CD4-positive, CD25-positive, alpha-beta regulatory T cell (primary cell): ENCODE results near the gene NCOA3. TPM values are rescaled to one million over a fixed set of nuclear protein-coding genes. Genes with fewer than 3 reads are reported as not detected.
A peak's percentile ranks its signal among the peaks of the same experiment; 100 is the strongest.

Source experiments
- ATAC-seq, 2 donors: fragments of 150-1000 bp; cut with Tn5 transposase; one replicate each; pipeline ENCODE4 v1.10.0; 2021; ENCODE audit warnings: low read depth in 2 of 2, moderate number of reproducible peaks in 2 of 2, moderate library complexity in 1 of 2
- DNase-seq, 3 donors: peaks; one replicate each; pipeline versions ENCODE4 v3.0.0 to v3.0.0-alpha.2; 2012 to 2022; ENCODE audit warnings: mixed read lengths in 1 of 3
- H3K27ac ChIP-seq: one replicate; pipeline ENCODE4 v1.7.0; 2013; ENCODE audit warnings: mild to moderate bottlenecking, low read length; ENCODE audit not compliant: insufficient read depth, poor library complexity, severe bottlenecking
- H3K27me3 ChIP-seq: one replicate; pipeline ENCODE4 v1.7.0; 2013; ENCODE audit warnings: low read length; ENCODE audit not compliant: control insufficient read depth, insufficient read depth
- H3K36me3 ChIP-seq: one replicate; pipeline ENCODE4 v1.7.0; 2013; ENCODE audit warnings: mild to moderate bottlenecking, low read length, moderate library complexity; ENCODE audit not compliant: control insufficient read depth, insufficient read depth
- H3K4me1 ChIP-seq: 2 replicates; pipeline ENCODE4 v1.7.0; 2013; ENCODE audit warnings: mild to moderate bottlenecking, low read length; ENCODE audit not compliant: insufficient read depth, control insufficient read depth, poor library complexity, severe bottlenecking
- H3K4me3 ChIP-seq: one replicate; pipeline ENCODE4 v1.7.0; 2013; ENCODE audit warnings: low read depth, mild to moderate bottlenecking, low read length, moderate library complexity
- H3K9me3 ChIP-seq, 2 experiments: 1 replicate in 1 of 2; 2 replicates in 1 of 2; pipeline ENCODE4 v1.7.0; 2013; ENCODE audit warnings: low read length in 2 of 2, mild to moderate bottlenecking in 1 of 2, moderate library complexity in 1 of 2; ENCODE audit not compliant: control insufficient read depth in 2 of 2
- H3K27ac Mint-ChIP-seq, 3 donors: one replicate each; pipeline ENCODE4 v1.8.0; 2020 to 2022; ENCODE audit warnings: mild to moderate bottlenecking in 3 of 3, mixed read lengths in 3 of 3, moderate library complexity in 2 of 3
- H3K27me3 Mint-ChIP-seq: one replicate; pipeline ENCODE4 v1.8.0; 2022; ENCODE audit warnings: mild to moderate bottlenecking, mixed read lengths
- H3K36me3 Mint-ChIP-seq: one replicate; pipeline ENCODE4 v1.8.0; 2020; ENCODE audit warnings: mixed read lengths
- H3K4me1 Mint-ChIP-seq, 4 donors: one replicate each; pipeline ENCODE4 v1.8.0; 2020 to 2022; ENCODE audit warnings: mixed read lengths in 4 of 4, mild to moderate bottlenecking in 1 of 4
- H3K4me3 Mint-ChIP-seq, 4 donors: one replicate each; pipeline ENCODE4 v1.8.0; 2020 to 2022; ENCODE audit warnings: mild to moderate bottlenecking in 4 of 4, mixed read lengths in 4 of 4, moderate library complexity in 3 of 4
- H3K9me3 Mint-ChIP-seq, 7 donors: one replicate each; pipeline ENCODE4 v1.8.0; 2020 to 2022; ENCODE audit warnings: mixed read lengths in 7 of 7, mild to moderate bottlenecking in 3 of 7, moderate library complexity in 2 of 7
- polyA plus RNA-seq, 4 donors: library from polyadenylated mRNA; unstranded; fragments of 300-500 nt; fragmentation: Illumina TruSeq; gene quantifications; one replicate each; pipeline ENCODE4 v1.2.3, GENCODE V29; 2021
- total RNA-seq: library from RNA; stranded (reverse); gene quantifications from one replicate; pipeline ENCODE4 v1.2.3, GENCODE V29; 2022

The NCOA3 gene
- total and polyA plus RNA-seq, 5 donors from 2014 or later, result 21.4 to 86.6 (median 26.0) TPM

GRCh38 chr20:47638851-47639250 lies 137.2 kb downstream of the NCOA3 start:
- no peak for DNase-seq
- no peaks in the 10 kb centered on the region for H3K27me3 Mint-ChIP-seq
- ATAC-seq, result no peak
- H3K9me3 Mint-ChIP-seq, result no peaks in the 10 kb centered on the region
- peaks cover 4 to 15% (median 7%) of the 10 kb centered on the region in 4 donors for H3K4me1 Mint-ChIP-seq
- Histone ChIP-seq H3K9me3 (no peaks in the 10 kb centered on the region), H3K27ac (no peak overlapping the region), H3K4me3 (no peak overlapping the region), H3K27me3 (no peaks in the 10 kb centered on the region), H3K36me3 (peaks cover 94% of the 10 kb centered on the region), H3K4me1 (no peaks in the 10 kb centered on the region)
- H3K36me3 Mint-ChIP-seq, result peaks cover 65% of the 10 kb centered on the region
- H3K4me3 Mint-ChIP-seq, result no peak overlapping the region
- peak overlapping the region in 1 of 3 donors; percentile 38 for H3K27ac Mint-ChIP-seq

DNA sequence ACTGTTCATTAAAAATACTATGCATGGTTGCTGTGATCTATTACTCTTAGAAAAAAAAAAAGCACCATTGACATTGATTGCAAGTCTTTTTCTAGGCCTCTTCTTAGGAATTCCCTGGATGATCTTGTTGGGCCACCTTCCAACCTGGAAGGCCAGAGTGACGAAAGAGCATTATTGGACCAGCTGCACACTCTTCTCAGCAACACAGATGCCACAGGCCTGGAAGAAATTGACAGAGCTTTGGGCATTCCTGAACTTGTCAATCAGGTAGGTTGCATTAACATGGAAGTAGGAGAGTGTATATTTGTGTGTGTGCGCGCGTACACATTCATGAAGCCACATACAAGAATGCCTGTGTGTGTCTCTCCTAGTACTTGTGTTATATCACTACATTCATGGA lies 140.4 kb downstream of the NCOA3 start:
- ATAC-seq, result no peak
- H3K4me3 Mint-ChIP-seq, result no peak overlapping the region
- Histone ChIP-seq H3K27me3 (no peaks in the 10 kb centered on the region), H3K27ac (no peak overlapping the region), H3K4me3 (no peak overlapping the region), H3K9me3 (no peaks in the 10 kb centered on the region), H3K4me1 (no peaks in the 10 kb centered on the region), H3K36me3 (peaks cover 85% of the 10 kb centered on the region)
- no peaks in the 10 kb centered on the region for H3K27me3 Mint-ChIP-seq
- peaks cover 69% of the 10 kb centered on the region for H3K36me3 Mint-ChIP-seq
- no peak overlapping the region for H3K27ac Mint-ChIP-seq
- H3K4me1 Mint-ChIP-seq, result peaks cover 4 to 25% (median 12%) of the 10 kb centered on the region in 4 donors
- no peaks in the 10 kb centered on the region for H3K9me3 Mint-ChIP-seq
- no peak for DNase-seq

DNA sequence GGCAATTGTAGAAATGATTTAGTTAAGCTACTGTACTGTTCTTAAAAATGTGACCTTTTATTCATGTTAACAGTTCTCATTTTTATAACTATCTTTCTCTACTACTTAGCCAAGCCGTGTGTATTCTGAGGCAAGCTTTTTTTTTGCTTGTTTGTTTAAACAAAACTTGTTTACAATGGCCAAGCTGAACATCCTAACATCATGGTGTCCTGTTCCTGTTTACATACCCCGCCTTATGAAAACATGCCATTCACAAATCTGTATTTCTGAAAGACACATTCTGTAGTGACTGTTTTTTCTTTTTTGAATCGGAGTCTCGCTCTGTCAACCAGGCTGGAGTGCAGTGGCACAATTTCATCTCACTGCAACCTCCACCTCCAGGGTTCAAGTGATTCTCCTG lies 140.9 kb downstream of the NCOA3 start:
- H3K36me3 Mint-ChIP-seq, result peaks cover 65% of the 10 kb centered on the region
- no peaks in the 10 kb centered on the region for H3K9me3 ChIP-seq
- H3K27me3 Mint-ChIP-seq, result no peaks in the 10 kb centered on the region
- H3K36me3 ChIP-seq, result peaks cover 85% of the 10 kb centered on the region
- no peaks in the 10 kb centered on the region for H3K4me1 ChIP-seq
- no peak for DNase-seq
- H3K27ac ChIP-seq, result no peak overlapping the region
- H3K4me3 ChIP-seq, result no peak overlapping the region
- no peak overlapping the region for H3K4me3 Mint-ChIP-seq
- H3K27ac Mint-ChIP-seq, result peak overlapping the region in 2 of 3 donors; percentile 51 to 52
- no peaks in the 10 kb centered on the region for H3K9me3 Mint-ChIP-seq
- no peaks in the 10 kb centered on the region for H3K27me3 ChIP-seq
- no peak for ATAC-seq
- H3K4me1 Mint-ChIP-seq, result peaks cover 4 to 25% (median 10%) of the 10 kb centered on the region in 4 donors

DNA sequence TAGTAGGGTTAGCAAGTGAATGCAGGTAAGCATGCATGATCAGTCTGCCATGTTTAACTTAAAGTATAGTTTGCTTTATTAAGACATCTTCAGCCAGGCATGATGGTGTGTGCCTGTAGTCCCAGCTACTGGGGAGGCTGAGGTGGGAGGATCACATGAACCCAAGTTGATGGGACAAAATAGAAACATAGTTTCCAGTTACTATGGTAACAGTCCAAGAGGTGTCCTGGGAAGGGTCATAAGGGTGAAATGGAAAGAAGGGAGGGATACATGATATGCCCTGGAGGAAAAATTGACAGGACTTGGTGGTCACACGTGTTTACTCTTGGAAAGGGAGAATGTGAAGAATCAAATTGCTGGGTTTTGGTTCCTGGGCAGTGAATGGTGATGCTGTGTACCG lies 143.9 kb downstream of the NCOA3 start:
- peak overlapping the region in 2 of 3 donors; percentile 55 to 78 for H3K27ac Mint-ChIP-seq
- H3K27ac ChIP-seq, result no peak overlapping the region
- H3K9me3 ChIP-seq, result no peaks in the 10 kb centered on the region
- H3K4me3 Mint-ChIP-seq, result peak overlapping the region in 1 of 4 donors; percentile 2
- ATAC-seq, result no peak
- H3K9me3 Mint-ChIP-seq, result no peaks in the 10 kb centered on the region
- peaks cover 57% of the 10 kb centered on the region for H3K36me3 Mint-ChIP-seq
- peaks cover 86% of the 10 kb centered on the region for H3K36me3 ChIP-seq
- no peaks in the 10 kb centered on the region for H3K27me3 ChIP-seq
- H3K4me1 Mint-ChIP-seq, result peaks cover 4 to 20% (median 9%) of the 10 kb centered on the region in 4 donors
- DNase-seq, result no peak
- H3K27me3 Mint-ChIP-seq, result no peaks in the 10 kb centered on the region
- H3K4me3 ChIP-seq, result no peak overlapping the region
- H3K4me1 ChIP-seq, result no peaks in the 10 kb centered on the region

DNA sequence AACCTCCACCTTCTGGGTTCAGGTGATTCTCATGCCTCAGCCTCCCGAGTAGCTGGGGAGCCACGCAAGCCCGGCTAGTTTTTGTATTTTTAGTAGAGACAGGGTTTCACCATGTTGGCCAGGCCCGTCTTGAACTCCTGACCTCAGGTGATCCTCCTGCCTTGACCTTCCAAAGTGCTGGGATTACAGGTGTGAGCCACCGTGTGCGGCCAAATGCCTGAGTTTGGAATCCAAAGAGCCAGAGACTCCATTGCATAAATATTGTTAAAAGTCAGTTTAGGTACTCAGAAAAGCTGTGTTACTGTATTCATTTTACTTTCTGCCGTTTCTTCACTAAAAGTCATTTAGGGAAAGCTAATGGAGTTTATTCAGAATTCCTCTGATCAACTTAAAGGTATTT lies 146.3 kb downstream of the NCOA3 start:
- H3K27me3 ChIP-seq, result no peaks in the 10 kb centered on the region
- no peaks in the 10 kb centered on the region for H3K9me3 Mint-ChIP-seq
- no peaks in the 10 kb centered on the region for H3K27me3 Mint-ChIP-seq
- no peak for DNase-seq
- no peak overlapping the region for H3K27ac ChIP-seq
- no peaks in the 10 kb centered on the region for H3K9me3 ChIP-seq
- no peak overlapping the region for H3K4me3 ChIP-seq
- peaks cover 88% of the 10 kb centered on the region for H3K36me3 ChIP-seq
- no peak overlapping the region for H3K4me3 Mint-ChIP-seq
- H3K36me3 Mint-ChIP-seq, result peaks cover 54% of the 10 kb centered on the region
- H3K27ac Mint-ChIP-seq, result peak overlapping the region in 1 of 3 donors; percentile 28
- no peaks in the 10 kb centered on the region for H3K4me1 ChIP-seq
- H3K4me1 Mint-ChIP-seq, result peaks cover 4 to 20% (median 8%) of the 10 kb centered on the region in 4 donors
- ATAC-seq, result no peak

DNA sequence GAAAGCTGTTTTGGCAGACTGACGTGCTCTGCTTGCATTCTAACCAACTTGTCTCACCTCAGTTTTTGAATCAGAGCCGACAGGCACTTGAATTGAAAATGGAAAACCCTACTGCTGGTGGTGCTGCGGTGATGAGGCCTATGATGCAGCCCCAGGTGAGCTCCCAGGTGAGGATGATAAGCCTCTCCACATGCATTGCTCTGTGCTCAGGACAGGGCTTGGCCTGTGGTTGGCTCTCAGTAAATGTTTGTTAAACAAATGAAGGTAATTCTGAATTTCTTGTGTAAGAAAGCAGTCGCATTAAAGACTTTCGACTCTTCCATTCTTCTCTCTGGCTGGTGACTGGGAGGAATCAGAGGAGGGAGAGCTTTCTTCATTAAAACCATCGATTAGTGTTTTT lies 147.3 kb downstream of the NCOA3 start:
- H3K9me3 Mint-ChIP-seq, result no peaks in the 10 kb centered on the region
- peaks cover 51% of the 10 kb centered on the region for H3K36me3 Mint-ChIP-seq
- ATAC-seq, result no peak
- no peak overlapping the region for H3K4me3 ChIP-seq
- H3K36me3 ChIP-seq, result peaks cover 89% of the 10 kb centered on the region
- H3K4me1 Mint-ChIP-seq, result peaks cover 0 to 15% (median 10%) of the 10 kb centered on the region in 4 donors
- no peak overlapping the region for H3K4me3 Mint-ChIP-seq
- no peak overlapping the region for H3K27ac ChIP-seq
- no peaks in the 10 kb centered on the region for H3K4me1 ChIP-seq
- no peaks in the 10 kb centered on the region for H3K27me3 Mint-ChIP-seq
- no peak for DNase-seq
- peak overlapping the region in 1 of 3 donors; percentile 23 for H3K27ac Mint-ChIP-seq
- H3K9me3 ChIP-seq, result no peaks in the 10 kb centered on the region
- no peaks in the 10 kb centered on the region for H3K27me3 ChIP-seq

GRCh38 chr20:47652301-47652700 lies 150.6 kb downstream of the NCOA3 start:
- ATAC-seq (no peak), DNase-seq (no peak)
- no peaks in the 10 kb centered on the region for H3K27me3 ChIP-seq
- peaks cover 39% of the 10 kb centered on the region for H3K36me3 Mint-ChIP-seq
- H3K4me3 ChIP-seq, result no peak overlapping the region
- no peaks in the 10 kb centered on the region for H3K4me1 ChIP-seq
- H3K27ac ChIP-seq, result no peak overlapping the region
- no peaks in the 10 kb centered on the region for H3K9me3 ChIP-seq
- no peak overlapping the region for H3K4me3 Mint-ChIP-seq
- peaks cover 0 to 8% (median 0%) of the 10 kb centered on the region in 4 donors for H3K4me1 Mint-ChIP-seq
- no peaks in the 10 kb centered on the region for H3K9me3 Mint-ChIP-seq
- peaks cover 89% of the 10 kb centered on the region for H3K36me3 ChIP-seq
- H3K27me3 Mint-ChIP-seq, result no peaks in the 10 kb centered on the region
- no peak overlapping the region for H3K27ac Mint-ChIP-seq

DNA sequence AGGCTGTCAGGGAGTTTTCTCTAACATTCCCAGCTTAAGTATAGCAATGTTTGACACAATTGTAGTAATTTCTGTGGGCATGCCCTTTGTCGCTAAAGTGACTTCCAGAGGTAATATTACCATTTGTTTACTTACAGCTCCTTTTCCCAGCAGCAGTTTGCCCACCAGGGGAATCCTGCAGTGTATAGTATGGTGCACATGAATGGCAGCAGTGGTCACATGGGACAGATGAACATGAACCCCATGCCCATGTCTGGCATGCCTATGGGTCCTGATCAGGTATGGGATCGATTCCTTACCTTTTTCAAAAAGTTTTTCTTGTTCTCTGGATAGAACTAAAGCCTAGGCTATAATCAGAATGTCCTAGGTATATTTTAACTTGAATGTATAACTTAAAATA lies 151.1 kb downstream of the NCOA3 start:
- no peaks in the 10 kb centered on the region for H3K27me3 ChIP-seq
- peaks cover 40% of the 10 kb centered on the region for H3K36me3 Mint-ChIP-seq

More for the DNA sequence above, 151.1 kb downstream of the NCOA3 start:
- Histone ChIP-seq H3K4me3 (no peak overlapping the region), H3K9me3 (no peaks in the 10 kb centered on the region), H3K36me3 (peaks cover 89% of the 10 kb centered on the region), H3K27ac (no peak overlapping the region), H3K4me1 (no peaks in the 10 kb centered on the region)
- no peak for ATAC-seq
- Mint-ChIP-seq H3K4me3 (no peak overlapping the region), H3K27me3 (no peaks in the 10 kb centered on the region), H3K9me3 (no peaks in the 10 kb centered on the region), H3K4me1 (peaks cover 0 to 8% (median 0%) of the 10 kb centered on the region in 4 donors), H3K27ac (no peak overlapping the region)
- DNase-seq, result no peak
